ENCODE data around the gene JDP2. TPM values are rescaled to one million over a fixed set of nuclear protein-coding genes. Genes with fewer than 3 reads are reported as not detected.

JDP2 gene
- total RNA-seq, 1 donor from 2014 or later, result 72.2 TPM

GRCh38 chr14:75506930-75507329, 79.1 kb downstream of the JDP2 start:
- Mint-ChIP-seq H3K27ac (ENCODE audit: unreplicated experiment) (no peak overlapping the region), H3K36me3 (ENCODE audit: low read depth) (peaks cover 7% of the 10 kb centered on the region), H3K4me3 (ENCODE audit: unreplicated experiment) (no peak overlapping the region), H3K4me1 (ENCODE audit: low read depth) (no peaks in the 10 kb centered on the region), H3K27me3 (ENCODE audit: low read depth) (peaks cover 7% of the 10 kb centered on the region), H3K9me3 (ENCODE audit: low read depth) (peaks cover 28% of the 10 kb centered on the region)
- DNase-seq (ENCODE audit: low spot score), result no peak
- TF ChIP-seq, protein P1, sequence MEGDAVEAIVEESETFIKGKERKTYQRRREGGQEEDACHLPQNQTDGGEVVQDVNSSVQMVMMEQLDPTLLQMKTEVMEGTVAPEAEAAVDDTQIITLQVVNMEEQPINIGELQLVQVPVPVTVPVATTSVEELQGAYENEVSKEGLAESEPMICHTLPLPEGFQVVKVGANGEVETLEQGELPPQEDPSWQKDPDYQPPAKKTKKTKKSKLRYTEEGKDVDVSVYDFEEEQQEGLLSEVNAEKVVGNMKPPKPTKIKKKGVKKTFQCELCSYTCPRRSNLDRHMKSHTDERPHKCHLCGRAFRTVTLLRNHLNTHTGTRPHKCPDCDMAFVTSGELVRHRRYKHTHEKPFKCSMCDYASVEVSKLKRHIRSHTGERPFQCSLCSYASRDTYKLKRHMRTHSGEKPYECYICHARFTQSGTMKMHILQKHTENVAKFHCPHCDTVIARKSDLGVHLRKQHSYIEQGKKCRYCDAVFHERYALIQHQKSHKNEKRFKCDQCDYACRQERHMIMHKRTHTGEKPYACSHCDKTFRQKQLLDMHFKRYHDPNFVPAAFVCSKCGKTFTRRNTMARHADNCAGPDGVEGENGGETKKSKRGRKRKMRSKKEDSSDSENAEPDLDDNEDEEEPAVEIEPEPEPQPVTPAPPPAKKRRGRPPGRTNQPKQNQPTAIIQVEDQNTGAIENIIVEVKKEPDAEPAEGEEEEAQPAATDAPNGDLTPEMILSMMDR (IDR thresholded peaks at IDR 0.05), result no peak

- no peak for DNase-seq (ENCODE audit: low spot score)
- Mint-ChIP-seq H3K36me3 (ENCODE audit: low read depth) (peaks cover 10% of the 10 kb centered on the region), H3K9me3 (ENCODE audit: low read depth) (peaks cover 33% of the 10 kb centered on the region), H3K4me1 (ENCODE audit: low read depth) (peaks cover 3% of the 10 kb centered on the region), H3K27me3 (ENCODE audit: low read depth) (peaks cover 14% of the 10 kb centered on the region), H3K27ac (ENCODE audit: unreplicated experiment) (no peak overlapping the region), H3K4me3 (ENCODE audit: unreplicated experiment) (no peak overlapping the region)
- TF ChIP-seq, protein P1 (IDR thresholded peaks at IDR 0.05), result no peak
Measured at GRCh38 chr14:75510547-75510946, 82.7 kb downstream of the JDP2 start.

DNA sequence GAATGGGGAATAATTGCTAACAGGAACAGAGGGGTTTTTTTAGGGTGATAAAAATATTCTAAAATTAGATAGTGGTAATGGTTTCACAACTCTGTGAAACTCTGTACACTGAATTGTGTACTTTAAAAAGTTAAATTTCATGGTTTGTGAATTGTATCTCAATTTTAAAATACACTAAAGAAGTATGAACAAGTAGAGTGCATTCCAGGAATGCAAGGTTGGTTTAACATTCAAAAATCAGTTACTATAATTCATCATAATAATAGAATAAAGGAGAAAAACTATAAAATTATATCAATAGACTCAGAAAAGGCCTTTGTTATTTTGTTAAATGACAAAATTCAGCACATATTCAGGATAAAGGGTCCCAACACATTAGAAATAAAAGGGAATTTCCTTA, 83.4 kb downstream of the JDP2 start:
- TF ChIP-seq, protein P1 (IDR thresholded peaks at IDR 0.05), result no peak
- no peak for DNase-seq (ENCODE audit: low spot score)
- Mint-ChIP-seq H3K27me3 (ENCODE audit: low read depth) (peaks cover 20% of the 10 kb centered on the region), H3K36me3 (ENCODE audit: low read depth) (peaks cover 8% of the 10 kb centered on the region), H3K9me3 (ENCODE audit: low read depth) (peaks cover 33% of the 10 kb centered on the region), H3K27ac (ENCODE audit: unreplicated experiment) (no peak overlapping the region), H3K4me3 (ENCODE audit: unreplicated experiment) (no peak overlapping the region), H3K4me1 (ENCODE audit: low read depth) (peaks cover 3% of the 10 kb centered on the region)

- TF ChIP-seq, protein P1 (IDR thresholded peaks at IDR 0.05), result no peak
- H3K9me3 Mint-ChIP-seq (ENCODE audit: low read depth), result peaks cover 25% of the 10 kb centered on the region
- no peak overlapping the region for H3K4me3 Mint-ChIP-seq (ENCODE audit: unreplicated experiment)
- DNase-seq (ENCODE audit: low spot score), result no peak
- peaks cover 28% of the 10 kb centered on the region for H3K27me3 Mint-ChIP-seq (ENCODE audit: low read depth)
- peaks cover 8% of the 10 kb centered on the region for H3K36me3 Mint-ChIP-seq (ENCODE audit: low read depth)
- H3K4me1 Mint-ChIP-seq (ENCODE audit: low read depth), result peaks cover 3% of the 10 kb centered on the region
- no peak overlapping the region for H3K27ac Mint-ChIP-seq (ENCODE audit: unreplicated experiment)
Measured at GRCh38 chr14:75513911-75514672, 86.3 kb downstream of the JDP2 start.

GRCh38 chr14:75514673-75515628, 87.1 kb downstream of the JDP2 start:
- Mint-ChIP-seq H3K9me3 (ENCODE audit: low read depth) (peaks cover 22% of the 10 kb centered on the region), H3K27me3 (ENCODE audit: low read depth) (peaks cover 27% of the 10 kb centered on the region)

More at GRCh38 chr14:75514673-75515628, 87.1 kb downstream of the JDP2 start:
- no peak for DNase-seq (ENCODE audit: low spot score)
- Mint-ChIP-seq H3K27ac (ENCODE audit: unreplicated experiment) (no peak overlapping the region), H3K4me3 (ENCODE audit: unreplicated experiment) (peak overlapping the region; percentile 47), H3K36me3 (ENCODE audit: low read depth) (peaks cover 8% of the 10 kb centered on the region), H3K4me1 (ENCODE audit: low read depth) (peaks cover 3% of the 10 kb centered on the region)
- TF ChIP-seq, protein P1 (IDR thresholded peaks at IDR 0.05), result no peak
